Measurements from ENCODE around the gene GRIFIN.

The GRIFIN gene

DNA sequence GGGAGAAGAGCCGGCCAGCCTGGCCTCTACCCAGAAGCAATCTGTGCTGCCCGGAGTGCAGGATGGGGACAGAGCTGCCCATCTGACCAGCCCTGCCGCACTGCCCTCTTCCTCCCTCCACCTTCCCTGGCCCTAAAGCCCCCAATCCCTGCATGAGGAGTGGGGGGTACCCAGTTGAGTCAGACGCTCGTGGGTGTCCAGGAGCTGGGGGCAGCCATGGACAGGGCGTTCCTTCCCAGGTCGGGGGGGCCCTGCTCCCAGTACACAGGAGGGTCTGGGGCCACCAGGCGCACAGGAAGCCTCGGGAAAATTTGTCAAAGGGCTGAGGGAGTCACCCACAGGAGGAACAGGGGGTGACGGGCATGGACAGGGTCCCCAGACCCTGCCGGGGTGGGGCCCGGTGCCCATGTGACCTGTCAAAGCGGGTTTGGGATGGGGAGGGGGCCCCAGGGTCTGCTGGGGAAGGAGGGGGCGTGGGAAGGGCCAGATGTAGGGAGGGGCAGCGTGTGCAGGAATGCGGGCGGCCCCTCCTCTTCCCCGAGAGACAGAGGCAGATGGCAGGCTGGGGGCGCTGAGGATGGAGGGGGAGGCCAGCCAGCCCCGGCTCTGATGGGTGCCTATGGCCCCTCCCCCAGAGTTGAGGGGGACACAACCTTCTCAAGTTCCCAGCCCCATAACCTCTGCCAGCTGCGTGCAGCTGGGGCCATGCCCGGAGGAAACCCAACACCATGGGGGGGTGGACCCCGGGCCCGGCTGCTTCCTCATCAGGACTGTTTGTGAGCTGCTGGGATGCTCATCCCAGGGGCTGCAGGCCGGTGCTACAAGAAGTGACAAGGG lies 21.5 kb upstream of the GRIFIN start:
- DNase-seq, result no peak

DNA sequence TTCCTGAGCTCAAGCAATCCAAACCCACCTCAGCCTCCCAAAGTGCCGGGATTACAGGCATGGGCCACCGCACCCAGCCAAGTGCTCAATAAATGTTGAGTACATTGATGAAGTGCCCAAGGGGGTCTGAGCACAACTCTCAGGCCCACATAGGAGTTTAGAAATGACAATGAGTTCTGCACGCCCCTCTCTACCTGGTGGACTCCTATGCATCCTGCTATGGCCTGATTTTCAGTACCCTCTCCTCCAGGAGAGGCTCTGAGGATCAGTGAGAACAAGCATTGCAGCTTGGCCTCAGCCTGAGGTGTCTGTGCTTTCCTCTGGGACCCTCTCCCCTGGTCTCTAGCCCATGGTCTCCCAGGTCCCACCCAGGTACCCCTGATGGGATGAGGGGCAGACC lies 20.9 kb upstream of the GRIFIN start:
- DNase-seq, result no peak

DNA sequence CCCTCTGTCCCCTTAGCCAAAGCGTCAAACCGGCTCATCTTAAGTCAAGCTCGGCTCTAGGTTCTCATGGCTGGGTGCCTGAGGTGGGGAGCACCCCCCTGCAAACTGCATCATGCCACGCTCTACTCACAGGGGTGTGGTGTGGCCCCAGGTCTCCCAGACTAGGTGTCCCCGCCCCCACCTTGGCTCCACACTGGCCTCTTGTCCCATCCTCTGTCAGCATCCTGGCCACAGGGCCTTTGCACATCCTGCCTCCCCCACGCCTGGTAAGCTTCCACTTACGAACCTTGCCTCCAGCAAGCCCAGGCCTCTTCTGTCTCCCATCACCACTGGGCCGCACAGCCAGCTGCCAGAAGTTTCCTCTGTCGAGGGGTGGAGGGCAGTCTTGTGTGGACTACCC lies 20.2 kb upstream of the GRIFIN start:
- DNase-seq, result no peak

DNA sequence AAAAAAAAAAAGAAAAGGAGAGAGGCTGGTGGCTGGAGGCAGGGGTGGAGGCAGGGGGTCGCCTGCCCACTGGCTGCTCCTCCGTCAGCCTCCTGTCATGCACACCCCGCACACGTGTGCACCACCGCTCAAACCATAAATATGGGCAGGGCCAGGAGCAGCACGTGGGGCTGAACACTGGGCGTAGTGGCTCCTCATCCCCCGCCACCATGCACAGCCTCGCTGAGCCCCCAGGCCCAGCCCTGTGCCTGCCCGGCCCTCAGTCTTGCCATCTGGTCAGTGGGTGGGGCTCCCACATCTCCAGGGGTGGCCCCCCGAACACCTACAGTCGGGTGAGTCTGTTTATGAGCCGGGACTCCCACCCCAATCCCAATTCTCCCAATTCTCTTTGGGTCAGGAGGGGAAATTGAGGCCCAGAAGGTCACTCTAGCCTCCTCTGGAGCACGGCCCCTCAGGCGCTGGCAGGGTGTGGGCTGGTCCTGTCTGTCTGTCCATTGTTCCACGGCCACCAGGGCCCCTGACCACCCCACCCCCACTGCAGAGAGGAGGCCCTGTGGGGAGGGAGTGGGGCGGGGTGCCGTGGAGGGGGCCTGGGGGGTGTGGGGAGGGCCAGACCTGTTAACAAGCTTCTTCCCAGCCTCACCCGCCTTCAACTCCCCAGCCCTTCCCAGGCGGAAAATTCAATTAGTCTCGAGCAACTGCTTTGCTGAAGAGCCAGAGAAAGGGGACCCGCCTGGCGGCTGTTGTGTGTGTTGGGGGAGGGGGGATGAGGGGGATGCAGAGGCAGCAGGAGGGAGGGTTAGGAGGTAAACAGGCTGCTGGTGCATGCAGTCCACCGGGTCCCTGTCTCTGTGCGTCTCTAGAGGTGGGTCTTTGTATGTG lies 19.5 kb upstream of the GRIFIN start:
- DNase-seq, result no peak

DNA sequence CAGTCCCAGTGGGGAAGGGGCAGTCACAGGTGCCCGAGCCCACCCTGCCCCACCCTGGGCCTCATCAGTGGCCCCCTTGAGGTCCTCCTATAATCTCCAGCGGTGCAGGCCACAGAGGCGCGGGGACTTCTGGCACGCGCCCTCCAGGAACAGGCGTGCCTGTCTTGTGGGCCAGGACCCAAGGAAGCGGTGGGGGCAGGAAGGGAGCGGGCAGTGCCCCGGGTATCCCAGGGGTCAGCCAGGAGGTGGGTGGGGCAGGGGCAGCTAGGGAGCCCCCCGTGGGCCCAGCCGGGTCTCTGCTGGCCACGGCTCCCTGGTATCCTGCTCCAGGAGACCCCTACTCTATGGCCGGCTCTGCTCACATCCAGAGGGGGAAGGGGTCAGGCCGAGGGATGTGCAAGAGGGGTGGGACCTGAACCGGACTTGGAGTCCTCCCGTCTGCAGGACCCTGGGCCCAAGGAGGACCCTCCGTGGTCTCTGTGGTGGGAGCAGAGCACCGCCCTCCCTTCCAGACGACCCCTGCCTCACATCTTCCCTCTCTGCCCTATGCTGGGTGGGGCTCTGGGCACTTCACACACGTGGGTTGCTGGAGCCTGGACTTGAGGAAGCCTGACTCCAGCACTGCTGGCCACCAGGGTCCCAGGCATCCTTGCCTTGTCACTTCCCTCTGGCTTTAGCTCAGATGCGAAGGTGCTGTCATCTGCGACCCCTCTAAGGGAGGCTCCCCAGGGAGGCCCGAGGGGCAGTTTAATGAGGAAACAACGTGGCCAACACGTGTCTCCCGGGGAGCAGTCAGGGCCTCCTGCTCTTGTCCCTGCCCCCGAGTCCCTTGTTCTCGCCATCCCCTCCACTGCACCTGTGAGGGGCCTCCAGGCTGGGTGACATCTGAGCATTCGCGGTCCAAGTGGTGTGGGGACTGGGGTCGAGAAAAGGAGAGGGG lies 18.3 kb upstream of the GRIFIN start:
- DNase-seq, result no peak

DNA sequence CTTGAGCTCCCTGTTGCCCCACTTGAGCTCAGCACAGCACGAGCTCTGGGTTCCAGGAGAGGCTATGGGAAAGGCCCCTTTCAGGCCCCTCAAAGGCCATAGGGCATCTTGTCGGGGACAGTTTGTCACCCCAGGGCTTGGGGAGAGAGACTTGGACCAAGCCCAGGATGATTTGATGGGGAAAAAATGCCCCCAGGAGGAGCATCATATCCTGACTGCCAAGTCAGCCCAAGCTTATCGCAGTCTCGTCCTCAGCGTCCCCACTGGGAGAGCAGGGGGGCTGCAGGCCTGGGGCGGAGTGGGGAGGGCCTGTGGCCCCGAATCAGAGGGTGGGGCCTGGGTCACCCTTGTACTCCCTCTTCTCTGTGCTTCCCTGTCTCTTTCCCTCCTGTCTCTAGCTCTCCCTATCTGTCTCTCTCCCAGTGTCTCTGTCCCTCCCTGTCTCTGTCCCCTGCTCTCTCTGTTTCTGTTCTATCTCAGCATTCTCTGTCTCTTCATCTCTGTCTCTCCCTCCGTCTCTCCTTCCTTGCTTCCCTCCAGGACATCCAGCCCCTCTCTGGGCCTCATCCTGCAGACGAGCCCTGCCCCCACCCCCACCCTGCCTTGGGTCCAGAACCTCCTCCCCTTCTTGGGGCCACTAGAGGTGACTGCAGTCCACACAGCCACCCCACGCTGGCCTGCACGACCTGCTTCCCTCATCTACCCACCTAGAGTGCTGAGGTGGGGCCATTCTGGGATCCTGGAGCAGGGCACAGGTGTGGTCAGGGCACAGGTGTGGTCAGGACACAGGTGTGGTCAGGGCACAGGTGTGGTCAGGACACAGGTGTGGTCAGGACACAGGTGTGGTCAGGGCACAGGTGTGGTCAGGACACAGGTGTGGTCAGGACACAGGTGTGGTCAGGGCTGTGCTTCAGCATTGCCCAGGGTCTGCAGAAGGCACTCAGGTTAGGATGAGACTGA lies 17.3 kb upstream of the GRIFIN start:
- no peak for DNase-seq

DNA sequence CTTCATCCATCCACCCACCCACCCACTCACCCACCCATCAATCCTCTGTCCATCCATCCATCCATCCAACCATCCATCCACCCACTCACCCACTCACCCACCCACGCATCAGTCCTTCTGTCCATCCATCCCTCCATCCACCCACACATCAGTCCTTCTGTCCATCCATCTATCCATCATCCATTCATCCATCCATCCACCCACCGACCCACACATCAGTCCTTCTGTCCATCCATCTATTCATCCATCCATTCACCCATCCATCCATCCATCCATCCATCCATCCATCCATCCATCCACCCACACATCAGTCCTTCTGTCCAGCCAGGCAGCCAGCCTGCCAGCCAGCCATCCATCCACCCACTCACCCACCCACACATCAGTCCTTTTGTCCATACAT lies 15.8 kb upstream of the GRIFIN start:
- DNase-seq, result no peak

DNA sequence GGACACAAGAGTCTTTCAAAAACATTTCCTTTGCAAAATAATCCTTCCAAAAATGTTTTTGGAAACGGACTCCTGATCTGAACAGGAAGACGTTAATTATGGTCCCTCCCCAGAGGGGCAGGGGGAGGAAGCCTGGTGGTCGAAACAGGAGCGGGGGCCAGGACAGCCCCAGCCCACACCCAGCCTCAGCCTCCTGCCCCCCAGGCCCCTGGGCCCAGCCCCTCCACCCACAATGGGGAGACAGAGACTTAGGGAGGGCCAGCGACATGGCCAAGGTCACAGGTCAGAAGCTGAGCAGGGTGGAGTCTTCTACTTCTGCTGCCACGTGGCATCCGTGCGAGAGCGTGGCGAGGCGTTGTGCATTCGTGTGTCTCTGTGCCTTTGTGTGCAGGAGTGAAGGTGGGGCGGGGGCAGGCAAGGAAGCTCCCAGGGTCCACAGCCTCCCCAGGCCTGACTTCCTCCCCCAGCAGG lies 14.0 kb upstream of the GRIFIN start:
- DNase-seq, result no peak

DNA sequence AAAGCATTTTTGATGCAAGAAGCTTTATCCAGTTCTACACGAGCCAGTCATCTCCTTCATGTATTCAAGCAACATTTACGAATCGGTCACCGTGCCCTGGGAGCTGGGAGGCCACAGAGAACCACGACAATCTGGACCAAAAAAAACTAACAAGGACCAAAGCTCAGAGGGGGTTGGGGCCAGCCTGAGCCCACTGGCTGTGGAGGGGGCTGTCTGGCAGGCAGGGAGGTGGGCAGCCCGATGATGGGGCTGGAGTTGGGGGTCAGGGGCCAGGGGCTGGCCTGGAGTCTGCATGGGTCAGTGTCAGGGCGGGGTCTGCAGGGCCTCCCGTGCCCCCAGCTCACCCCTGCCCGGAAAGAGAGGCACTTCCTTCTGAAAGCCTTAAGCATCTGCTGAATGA lies 12.5 kb upstream of the GRIFIN start:
- DNase-seq, result no peak

DNA sequence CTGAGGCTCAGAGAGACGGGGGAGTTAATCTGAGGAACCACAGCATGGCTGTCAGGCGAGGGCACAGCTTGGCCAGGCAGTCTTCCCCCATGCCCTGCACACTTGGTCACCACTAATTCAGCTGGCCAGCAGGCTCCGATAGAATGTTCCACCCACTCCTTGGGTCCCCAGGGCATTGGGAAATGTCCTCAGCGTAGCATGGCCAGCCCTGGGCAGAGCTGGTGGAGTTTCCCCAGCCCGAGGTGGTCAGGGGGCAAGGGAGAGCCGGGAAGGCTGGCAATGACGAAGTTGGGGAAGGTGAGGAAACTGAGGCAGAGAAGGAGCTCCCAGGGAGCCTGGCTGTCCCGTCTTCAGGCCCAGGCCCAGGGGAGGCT lies 12.1 kb upstream of the GRIFIN start:
- DNase-seq, result no peak

DNA sequence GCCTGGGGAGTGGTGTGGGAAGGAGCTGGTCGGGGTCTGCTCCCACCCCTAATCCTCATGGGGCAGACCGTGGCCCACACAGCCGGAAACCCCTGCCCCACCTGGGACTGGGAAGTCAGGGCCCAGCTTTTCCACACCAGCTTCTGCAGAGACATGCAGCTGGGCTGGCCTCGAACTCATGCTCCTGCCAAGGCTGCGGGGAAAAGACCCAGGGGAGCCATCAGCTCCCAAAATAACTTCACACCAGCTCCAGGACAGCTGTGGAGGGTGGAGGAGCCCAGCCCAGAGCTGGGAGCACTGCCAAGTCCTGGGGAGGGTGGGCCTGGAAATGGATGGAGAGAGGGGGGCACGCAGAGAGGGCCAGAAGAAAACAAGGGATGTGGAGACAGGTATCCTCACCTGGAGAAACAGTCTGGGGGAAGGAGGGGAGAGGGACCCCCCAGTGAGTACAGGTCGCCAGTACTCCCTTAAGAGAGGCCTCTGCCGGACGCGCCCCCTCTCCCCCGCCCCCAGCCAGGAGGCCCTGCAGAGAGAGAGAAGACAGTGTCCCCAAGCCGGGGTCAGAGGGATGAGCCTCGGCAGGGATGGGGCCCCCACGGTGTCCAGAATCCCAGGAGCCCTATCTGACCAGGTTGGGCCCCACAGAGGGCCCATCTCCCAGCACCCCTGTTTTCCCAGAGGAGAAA lies 11.5 kb upstream of the GRIFIN start:
- DNase-seq, result no peak

DNA sequence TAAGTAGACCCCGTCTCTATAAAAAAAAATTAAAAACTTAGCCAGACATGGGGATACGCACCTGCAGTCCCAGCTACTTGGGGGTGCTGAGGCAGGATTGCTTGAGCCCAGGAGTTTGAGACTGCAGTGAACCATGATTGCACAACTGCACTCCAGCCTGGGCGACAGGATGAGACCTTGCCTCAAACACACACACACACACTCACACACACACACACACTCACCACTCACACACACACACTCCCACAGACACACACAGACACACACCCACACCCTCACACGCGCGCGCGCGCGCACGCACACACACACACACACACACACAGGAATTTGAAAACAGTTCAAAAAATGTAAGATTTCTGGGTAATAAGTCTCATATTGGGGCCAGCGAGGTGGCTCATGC lies 8.7 kb upstream of the GRIFIN start:
- DNase-seq, result no peak

DNA sequence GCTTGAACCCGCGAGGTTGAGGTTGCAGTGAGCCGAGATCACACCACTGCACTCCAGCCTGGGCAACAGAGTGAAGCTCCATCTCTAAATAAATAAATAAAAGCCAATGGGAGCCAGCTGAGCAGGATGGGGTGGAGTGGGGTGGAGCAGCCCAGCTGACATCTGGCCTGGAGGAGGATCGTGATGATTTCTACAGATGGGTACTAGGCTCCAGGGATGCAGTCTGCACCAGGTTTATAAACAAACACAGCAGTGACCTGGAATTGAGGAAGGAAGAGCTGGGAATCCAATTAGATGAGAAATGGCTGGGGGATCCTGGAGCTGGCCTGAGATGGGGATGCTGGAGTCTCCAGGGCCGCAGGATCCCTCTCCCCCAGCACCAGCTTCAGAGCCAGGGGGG lies 7.3 kb upstream of the GRIFIN start:
- no peak for DNase-seq

DNA sequence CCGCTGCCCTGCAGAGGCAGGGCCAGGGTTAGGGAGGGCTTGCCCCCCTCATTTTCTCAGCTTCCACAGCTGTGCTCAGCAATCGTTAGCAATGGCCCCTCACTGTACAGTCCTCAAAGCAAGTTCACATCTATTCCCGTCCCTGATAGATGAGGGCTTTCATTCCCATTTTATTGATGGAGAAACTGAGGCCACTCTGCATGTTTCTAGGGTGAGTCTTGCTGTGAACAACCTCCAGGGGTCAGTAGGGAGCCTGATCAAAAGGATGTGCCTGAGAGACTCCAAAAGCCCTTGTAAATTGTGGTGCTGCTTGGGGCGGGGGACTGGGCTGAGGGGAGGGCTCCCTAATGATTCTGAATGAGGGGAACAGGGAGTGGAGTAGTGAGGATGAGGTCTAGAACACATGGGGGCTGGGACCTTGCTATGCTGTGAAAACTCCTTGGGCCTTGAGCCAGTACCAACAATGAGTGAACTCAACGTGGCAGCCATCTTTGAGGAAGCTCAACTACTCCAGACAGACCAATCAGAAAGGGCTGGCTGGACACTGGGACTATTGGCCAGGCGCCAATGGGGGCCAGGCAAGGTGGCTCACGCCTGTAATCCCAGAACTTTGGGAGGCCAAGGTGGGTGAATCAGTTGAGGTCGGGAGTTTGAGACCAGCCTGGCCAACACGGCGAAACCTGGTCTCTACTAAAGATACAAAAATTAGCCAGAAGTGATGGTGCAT lies 6.7 kb upstream of the GRIFIN start:
- DNase-seq, result no peak

DNA sequence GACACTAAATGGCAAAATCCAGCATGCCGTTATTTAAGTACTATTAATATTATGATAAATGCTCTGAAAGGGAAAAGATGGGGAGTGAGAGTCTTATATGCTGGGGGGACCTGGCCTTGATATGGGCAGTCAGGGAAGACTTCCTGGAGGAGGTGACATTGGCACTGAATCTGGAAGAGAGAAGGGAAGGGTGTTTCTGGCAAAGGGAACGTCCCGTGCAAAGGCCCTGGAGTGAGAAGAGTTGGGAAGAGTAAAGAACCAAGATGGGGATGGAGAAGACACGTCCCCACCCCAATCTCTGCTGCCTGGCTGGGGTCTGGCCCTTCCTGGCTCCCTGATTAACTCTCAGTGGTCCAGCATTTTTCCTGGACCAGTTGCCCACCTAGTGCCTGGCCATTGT lies 5.0 kb upstream of the GRIFIN start:
- no peak for DNase-seq

DNA sequence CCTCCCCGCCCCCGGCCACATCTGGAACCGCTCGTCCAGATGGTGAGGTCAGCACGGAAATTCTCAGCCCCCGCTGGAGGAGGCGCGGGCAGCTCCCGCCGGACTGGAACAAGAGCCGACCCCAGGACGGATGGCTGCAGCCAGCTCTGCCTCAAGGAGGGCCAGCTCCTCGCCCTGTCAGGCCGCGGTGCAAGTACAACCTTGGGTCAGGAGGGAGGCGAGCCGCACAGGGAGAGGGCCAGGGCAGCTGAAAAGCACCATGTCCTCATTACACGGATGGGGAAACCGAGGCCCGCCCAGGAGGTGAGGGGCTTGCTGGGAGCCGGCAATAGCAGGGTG lies 3.8 kb upstream of the GRIFIN start:
- no peak for DNase-seq

DNA sequence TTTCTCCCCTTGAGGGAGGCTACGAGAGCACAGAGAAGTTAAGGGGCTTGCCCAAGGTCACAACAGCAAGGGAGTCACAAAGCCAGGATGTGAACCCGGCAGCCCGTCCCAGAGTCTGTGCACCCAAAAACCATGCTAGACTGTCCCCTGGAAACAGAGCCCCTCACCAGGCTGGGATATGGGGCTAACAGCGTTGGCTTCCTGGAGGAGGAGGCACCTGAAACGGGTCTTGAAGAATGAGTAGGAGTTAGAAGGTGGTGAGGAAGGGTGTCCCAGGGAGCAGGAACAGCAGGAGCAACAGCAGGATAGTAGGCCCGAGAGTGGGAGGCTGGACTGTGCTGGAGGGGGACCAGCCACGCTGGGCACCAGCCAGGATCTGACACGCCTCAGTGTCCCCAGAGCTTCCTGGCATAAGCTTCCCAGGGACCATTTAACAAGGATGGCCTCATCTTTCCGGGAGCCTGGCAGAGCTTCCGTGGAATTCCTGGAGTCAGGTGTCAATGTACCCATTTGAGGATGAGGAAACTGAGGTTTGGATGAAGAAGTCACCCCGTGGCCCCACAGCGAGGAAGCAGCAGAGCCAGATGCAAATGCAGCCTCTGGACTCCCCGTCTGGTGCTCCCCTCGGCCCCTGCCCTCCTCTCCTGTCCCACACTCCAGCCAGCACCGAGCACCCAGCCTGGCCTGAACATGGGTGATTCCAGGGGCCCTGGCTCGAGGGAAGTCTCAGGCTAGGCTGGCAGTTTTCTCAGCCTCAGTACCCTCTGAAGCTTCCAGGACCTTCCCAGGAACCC lies 3.3 kb upstream of the GRIFIN start:
- no peak for DNase-seq

DNA sequence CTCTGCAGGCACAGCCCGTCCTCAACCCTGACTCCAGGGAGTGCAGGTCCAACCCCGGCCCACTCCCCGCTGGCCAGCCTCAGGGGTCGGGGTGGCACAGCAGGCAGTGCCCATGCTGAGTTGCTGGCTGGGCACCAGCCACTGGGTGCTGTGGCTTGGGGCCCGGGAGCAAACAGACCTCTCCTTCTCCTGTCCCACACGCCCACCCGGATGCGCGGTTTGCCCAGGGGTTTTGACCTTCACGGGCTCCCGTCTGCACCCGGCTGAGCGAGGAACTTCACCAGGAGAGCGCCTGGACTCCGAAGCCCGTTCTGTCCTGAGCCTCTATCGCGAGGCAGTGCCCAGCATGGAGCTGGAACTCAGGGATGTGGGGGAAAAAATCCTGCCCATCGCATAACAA lies 2.6 kb upstream of the GRIFIN start:
- no peak for DNase-seq

DNA sequence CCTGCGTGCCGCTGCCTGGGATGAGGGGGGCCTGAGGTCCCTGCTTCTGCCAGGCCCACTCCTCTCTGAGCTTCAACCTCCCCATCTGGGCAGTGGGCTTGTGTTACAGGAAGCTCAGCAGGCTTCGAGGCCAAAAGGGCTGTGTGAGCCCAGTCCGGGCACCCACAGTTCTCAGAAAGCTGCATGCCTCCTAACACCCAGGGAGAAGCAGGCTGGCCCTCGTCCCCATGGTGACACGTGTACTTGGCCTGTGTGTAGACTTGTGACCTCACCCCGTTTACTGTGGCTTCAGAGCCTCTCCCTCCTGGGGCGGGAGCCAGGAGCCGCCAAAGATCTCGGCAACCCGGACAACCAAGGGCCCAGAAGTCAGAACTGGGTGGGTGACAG lies 2.2 kb upstream of the GRIFIN start:
- no peak for DNase-seq
